ENCODE data around the gene ZFYVE26.

ZFYVE26 gene

DNA sequence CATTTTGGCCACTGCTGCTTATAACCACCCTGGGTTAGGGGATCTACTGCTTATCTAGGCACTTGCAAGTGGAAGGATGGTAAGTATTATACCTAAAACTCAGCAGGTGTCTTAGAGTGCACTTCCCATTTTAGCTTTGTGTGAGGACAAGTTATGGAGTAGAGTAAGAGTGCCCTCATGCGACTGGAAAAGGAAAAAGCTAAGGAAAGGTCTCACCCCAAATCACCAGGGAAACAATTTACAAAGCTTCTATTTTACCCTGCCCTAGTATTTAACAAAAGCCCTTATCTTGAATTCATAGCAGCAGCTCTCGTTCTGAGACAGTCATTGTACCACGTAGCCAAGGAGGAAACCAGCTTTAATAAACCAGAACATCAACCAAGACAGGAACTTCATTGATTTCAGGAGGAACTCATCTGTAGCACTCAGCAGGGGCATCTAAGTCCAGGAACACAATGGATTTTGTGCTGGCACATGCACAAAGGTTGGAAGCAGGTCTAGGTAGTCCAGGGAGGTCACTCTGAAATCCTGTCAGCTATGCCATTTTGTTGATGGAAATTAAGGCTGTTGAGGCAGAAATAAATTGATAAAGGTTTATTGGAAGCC, 111.8 kb downstream of the ZFYVE26 start:
- DNase-seq, result peak; percentile 60 to 77 (median 68)

DNA sequence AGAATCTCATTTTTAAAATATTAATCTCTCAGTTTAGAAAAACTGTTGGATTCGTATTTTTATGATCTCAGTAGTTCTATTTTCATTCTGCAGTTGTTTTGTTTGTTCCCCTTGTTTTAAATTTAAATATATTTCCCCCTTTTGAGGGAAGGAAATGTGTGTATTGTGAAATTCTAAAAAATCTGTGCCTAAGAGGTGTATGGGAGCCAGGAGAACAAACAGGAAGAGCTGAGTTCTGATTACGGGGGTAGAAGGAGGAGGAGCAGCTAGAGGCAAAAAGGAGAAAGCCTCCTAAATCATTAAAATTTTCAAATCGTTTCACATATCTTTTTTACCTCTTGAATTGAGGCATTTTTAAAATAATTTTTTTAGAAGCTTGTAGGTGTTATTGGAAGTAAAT, 112.4 kb downstream of the ZFYVE26 start:
- peak in 3 of 4 experiments; percentile 40 to 62 (median 54) for DNase-seq

GRCh38 chr14:67701492-67701891, 114.9 kb downstream of the ZFYVE26 start, which contains the start of gene RDH12:
Gene RDH12, plus strand, starts transcription at chr14:67701886. Its CDS starts 20,757 bp downstream, at chr14:67722643.
- peak in 3 of 4 experiments; percentile 19 to 29 (median 22) for DNase-seq

- DNase-seq, result no peak
Observed at GRCh38 chr14:67698179-67698578, 118.2 kb downstream of the ZFYVE26 start.

DNA sequence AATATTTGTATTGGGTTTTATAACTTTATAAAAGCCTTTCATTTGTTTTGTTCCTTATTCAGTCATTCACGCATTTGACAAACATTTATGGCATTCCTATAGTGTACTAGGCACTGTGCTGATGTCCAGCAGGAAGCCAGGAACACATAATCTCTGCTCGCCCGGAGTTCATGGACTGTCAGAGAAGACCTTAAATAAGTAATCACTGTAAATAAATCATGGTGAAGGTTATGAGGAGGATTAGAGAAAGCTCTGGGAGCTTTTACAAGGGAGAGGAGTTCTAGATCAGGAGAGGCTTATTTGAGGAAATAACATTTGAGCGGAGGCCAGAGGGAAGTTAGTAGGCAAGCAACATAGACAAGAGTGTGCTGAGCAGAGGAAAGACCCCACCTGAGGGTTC, 119.4 kb downstream of the ZFYVE26 start:
- DNase-seq, result peak; percentile 29 to 61 (median 40)
